MM.1S (cell line): ENCODE data around the gene CMTM5.

Experiments used
- CTCF ChIP-seq: fragments of 300-600 bp; sonication (generic); IDR thresholded peaks from 2 replicates; pipeline ENCODE4 v1.5.1; 2016; ENCODE audit warnings: antibody characterized with exemption, low read length, mixed read lengths
- EZH2 ChIP-seq: fragments of 300-600 bp; sonication (generic); optimal IDR thresholded peaks from 2 replicates; pipeline ENCODE3; 2017; ENCODE audit warnings: low read depth, mild to moderate bottlenecking, antibody characterized with exemption, low read length, mixed read lengths
- EZH2phosphoT487 ChIP-seq: fragments of 300-600 bp; sonication (generic); IDR thresholded peaks from 2 replicates; pipeline ENCODE4 v1.6.1; 2018; ENCODE audit warnings: antibody characterized with exemption, low read length

- TF ChIP-seq CTCF (no peak), EZH2phosphoT487 (no peak), EZH2 (no peak)
Measured at GRCh38 chr14:23402296-23403138, 25.7 kb downstream of the CMTM5 start.
